ENCODE data around the gene BARHL1. TPM values are rescaled to one million over a fixed set of nuclear protein-coding genes. Genes with fewer than 3 reads are reported as not detected.
A peak's percentile ranks its signal among the peaks of the same experiment; 100 is the strongest.

The BARHL1 gene
- total RNA-seq (2021): not detected in 2 replicates
- long read RNA-seq: 0 reads

- no peak within 1 kb of the TSS for H2BK12ac ChIP-seq (ENCODE audit: insufficient read length, low read depth, low read length)
- no CpG with 5 or more reads among the region's 36 CpGs for WGBS (ENCODE audit: extremely low coverage, insufficient read length, low lambda C conversion rate)
These were observed at the start of gene BARHL1 for GRCh38 chr9:132582276-132582785. TSS of gene BARHL1 (plus strand) at chr9:132582606. CDS start at chr9:132582798, 192 bp downstream.

More at GRCh38 chr9:132582276-132582785, at the start of gene BARHL1:
- no peak within 1 kb of the TSS for H3K56ac ChIP-seq (ENCODE audit: insufficient read length, low read depth, low read length)
- no peaks in the 10 kb centered on the region for H3K79me1 ChIP-seq (ENCODE audit: insufficient read depth, low read depth, low read length, poor library complexity, severe bottlenecking)
- no peaks in the 10 kb centered on the region for H3K36me3 Mint-ChIP-seq (ENCODE audit: insufficient read depth in 1 of 3, low read depth in 3 of 3)
- H2BK120ac ChIP-seq (ENCODE audit: low read depth, low read length, poor library complexity, severe bottlenecking): no peak within 1 kb of the TSS
- peaks cover 29 to 59% of the 10 kb centered on the region in 2 experiments for H3K4me1 Mint-ChIP-seq
- no peak within 1 kb of the TSS for H4K91ac ChIP-seq (ENCODE audit: insufficient read length, low read depth, low read length)
- peaks cover 3 to 7% of the 10 kb centered on the region in 2 experiments; a peak in 3 of 5 replicates for H3K9me3 Mint-ChIP-seq
- H3K18ac ChIP-seq (ENCODE audit: insufficient read length, low read depth, low read length): no peak within 1 kb of the TSS
- H2BK5ac ChIP-seq (ENCODE audit: insufficient read length, low read length): no peak within 1 kb of the TSS
- no peak within 1 kb of the TSS for H3K9ac ChIP-seq (ENCODE audit: extremely low read depth, insufficient read length, low read length)
- no peak within 1 kb of the TSS for H3K27ac Mint-ChIP-seq
- H3K14ac ChIP-seq (ENCODE audit: insufficient read depth, low read length): no peak within 1 kb of the TSS
- H3K23me2 ChIP-seq (ENCODE audit: insufficient read length, low read depth, low read length, poor library complexity, severe bottlenecking): peaks cover 13% of the 10 kb centered on the region
- H3K4me3 Mint-ChIP-seq: peak within 1 kb of the TSS; percentile 26 to 68; a peak in 4 of 5 replicates
- no peak within 1 kb of the TSS for H3K4ac ChIP-seq (ENCODE audit: low read depth, low read length)
- TF ChIP-seq CTCF (conservative IDR thresholded peaks at IDR 0.05): no peak
- H3K27me3 ChIP-seq (ENCODE audit: insufficient read depth, low read length): peaks cover 94% of the 10 kb centered on the region
- no peaks in the 10 kb centered on the region for H3K79me2 ChIP-seq (ENCODE audit: insufficient read depth, low read length)
- H2AK5ac ChIP-seq (ENCODE audit: insufficient read length, low read length): no peak within 1 kb of the TSS
- H3K27me3 Mint-ChIP-seq (ENCODE audit: low read depth): peaks cover 100% of the 10 kb centered on the region
- no peak within 1 kb of the TSS for H3K27ac ChIP-seq (ENCODE audit: insufficient read length, low read depth, low read length)
- no peak within 1 kb of the TSS for H4K8ac ChIP-seq (replicated peaks; ENCODE audit: insufficient read length, low read depth, low read length)
- no peak for DNase-seq
- peak within 1 kb of the TSS; percentile 60 for H3K4me2 ChIP-seq (ENCODE audit: insufficient read depth, insufficient read length, low read length)
- H2BK15ac ChIP-seq (ENCODE audit: low read depth, low read length): no peak within 1 kb of the TSS
- H2BK20ac ChIP-seq (ENCODE audit: low read depth, low read length, poor library complexity, severe bottlenecking): no peak within 1 kb of the TSS
- H4K5ac ChIP-seq (ENCODE audit: insufficient read length, low read depth, low read length): no peak within 1 kb of the TSS
- peaks cover 3% of the 10 kb centered on the region for H4K20me1 ChIP-seq (ENCODE audit: control insufficient read depth, insufficient read depth, insufficient read length)
- no peaks in the 10 kb centered on the region for H3K9me3 ChIP-seq (ENCODE audit: control insufficient read depth, low read depth, low read length)
- peaks cover 2% of the 10 kb centered on the region; the same call in 1 of the 2 replicates for H3K4me1 ChIP-seq (ENCODE audit: insufficient read depth, low read length)
- H3T11ph ChIP-seq (ENCODE audit: low read length): no peak within 1 kb of the TSS
- H3K23ac ChIP-seq (ENCODE audit: insufficient read length, low read depth, low read length): no peak within 1 kb of the TSS
- H2AFZ ChIP-seq (ENCODE audit: low read length): no peak within 1 kb of the TSS
